Erythroblast (primary cell): ENCODE data around the gene TRIP6.
"Not testable (repeated sequence)": the region's sequence is repeated elsewhere in the genome, so short reads cannot be mapped to it uniquely, and the experiment has no call there.

Source experiments
- DNase-seq, 2 experiments: peaks; one replicate each; lab custom pipeline; 2025; lab: John Stamatoyannopoulos, UW
- GATA1 ChIP-seq: IDR thresholded peaks from 2 replicates; pipeline ENCODE4 v1.6.1; 2011; ENCODE audit warnings: low read depth, mild to moderate bottlenecking, control low read depth, low read length, moderate library complexity
- POLR2A ChIP-seq: IDR thresholded peaks from 2 replicates; pipeline ENCODE4 v1.6.1; 2011; ENCODE audit warnings: mild to moderate bottlenecking, low read length

TRIP6 gene

DNA sequence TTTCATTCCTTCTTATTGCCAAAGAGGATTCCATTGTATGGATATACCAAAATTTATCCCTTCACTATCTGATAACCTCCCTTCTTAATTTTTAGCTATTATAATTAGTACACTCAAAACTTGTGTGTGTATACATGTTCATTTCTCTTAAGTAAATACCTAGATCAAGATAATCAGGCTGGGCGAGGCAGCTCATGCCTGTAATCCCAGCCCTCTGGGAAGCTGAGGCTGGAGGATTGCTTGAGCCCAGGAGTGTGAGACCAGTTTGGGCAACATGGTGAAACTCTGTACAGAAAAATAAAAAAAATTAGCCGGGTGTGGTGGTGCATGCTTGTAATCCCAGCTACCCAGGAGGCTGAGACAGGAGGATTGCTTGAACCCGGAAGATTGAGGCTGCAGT is 44.3 kb downstream of the TRIP6 start:
- no peak for DNase-seq
- TF ChIP-seq POLR2A (no peak), GATA1 (no peak)

DNA sequence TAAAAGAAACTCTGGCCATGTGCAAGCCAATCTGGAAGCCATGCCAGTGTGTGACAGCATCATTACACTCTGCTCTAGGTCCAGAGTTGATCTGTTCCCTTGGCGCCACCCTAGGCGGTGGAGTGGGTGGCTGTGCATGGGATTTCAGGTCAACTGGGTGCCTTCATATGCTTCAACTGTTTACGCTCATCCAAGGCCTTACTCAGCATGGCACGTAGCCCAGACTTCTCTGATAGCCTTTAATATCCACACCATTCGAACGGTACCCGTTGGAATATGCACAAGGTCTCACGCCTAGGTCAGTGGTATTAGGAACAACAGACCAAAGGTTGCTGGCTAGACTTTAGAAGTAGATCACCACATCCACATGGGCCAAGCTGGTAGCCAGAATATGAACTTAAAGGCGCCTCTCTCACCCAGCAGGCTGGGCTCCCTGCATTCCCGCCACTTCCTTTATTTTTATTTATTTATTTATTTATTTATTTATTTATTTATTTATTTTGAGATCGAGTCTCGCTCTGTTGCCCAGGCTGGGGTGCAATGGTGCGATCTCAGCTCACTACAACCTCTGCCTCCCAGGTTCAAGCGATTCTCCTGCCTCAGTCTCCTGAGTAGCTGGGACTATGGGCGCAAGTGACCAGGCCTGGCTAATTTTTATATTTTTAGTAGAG is 47.2 kb downstream of the TRIP6 start:
- no peak for DNase-seq
- no peak for TF ChIP-seq POLR2A
- TF ChIP-seq GATA1 = no peak

- TF ChIP-seq POLR2A (no peak), GATA1 (no peak)
- no peak for DNase-seq
Observed at GRCh38 chr7:100914879-100915447, 47.8 kb downstream of the TRIP6 start.

GRCh38 chr7:100919335-100919734 is 52.1 kb downstream of the TRIP6 start:
- not testable (repeated sequence) for DNase-seq

DNA sequence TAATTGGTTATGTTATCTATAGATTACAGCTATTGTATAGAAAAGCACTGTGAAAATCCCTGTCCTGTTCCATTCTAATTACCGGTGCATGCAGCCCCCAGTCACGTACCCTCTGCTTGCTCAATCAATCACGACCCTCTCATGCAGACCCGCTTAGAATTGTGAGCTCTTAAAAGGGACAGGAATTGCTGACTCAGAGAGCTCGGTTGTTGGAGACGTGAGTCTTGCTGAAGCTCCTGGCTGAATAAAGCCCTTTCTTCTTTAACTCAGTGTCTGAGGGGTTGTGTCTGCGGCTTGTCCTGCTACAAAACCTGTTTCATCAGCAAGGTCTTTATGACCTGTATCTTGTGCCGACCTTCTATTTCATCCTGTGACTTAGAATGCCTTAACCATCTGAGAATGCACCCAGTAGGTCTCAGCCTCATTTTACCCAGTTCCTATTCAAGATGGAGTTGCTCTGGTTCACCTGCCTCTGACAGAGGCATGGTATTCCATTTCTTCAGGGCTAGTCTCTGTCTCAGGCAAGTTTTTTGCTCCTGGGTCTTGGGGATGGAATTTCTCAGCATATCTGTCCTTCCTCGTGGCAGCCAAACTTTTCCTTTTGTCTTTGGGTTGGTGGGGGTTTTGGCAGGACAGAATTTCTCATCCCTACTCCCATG is 52.7 kb downstream of the TRIP6 start:
- DNase-seq = not testable (repeated sequence)

DNA sequence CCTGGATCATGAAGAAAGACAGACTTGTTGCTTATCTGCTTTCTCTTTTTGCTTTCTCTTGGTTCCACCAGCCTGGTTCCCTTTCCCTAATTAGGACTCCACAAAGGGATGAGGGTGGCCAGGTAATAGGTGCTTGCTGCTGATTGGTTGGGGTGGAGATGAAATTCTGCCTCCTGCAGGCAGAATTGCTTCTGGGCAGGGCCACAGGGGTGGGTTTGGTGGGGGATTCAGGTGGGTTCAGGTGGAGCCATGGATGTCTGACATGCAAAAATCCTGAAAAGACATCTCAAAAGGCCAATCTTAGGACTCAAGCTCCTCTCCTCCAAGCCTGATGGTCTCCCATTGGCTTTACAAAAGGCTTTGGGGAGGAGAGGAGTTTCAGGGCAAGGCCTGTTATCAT is 53.9 kb downstream of the TRIP6 start:
- DNase-seq = no peak
- TF ChIP-seq POLR2A (no peak), GATA1 (no peak)
